Stimulated activated CD8-positive, alpha-beta memory T cell treated with anti-CD3 and anti-CD28 coated beads, Interleukin-12 subunit alpha, Interleukin-12 subunit beta, amount 100 ng/mL, for 4 hours (primary cell): ENCODE measurements around the gene TMEM234.

ENCODE experiments used
- DNase-seq: peaks from one replicate; pipeline ENCODE4 v3.0.0-alpha.2; 2020; ENCODE audit warnings: low read depth

TMEM234 gene

GRCh38 chr1:32172621-32173245, 49.4 kb downstream of the TMEM234 start:
- no peak for DNase-seq

GRCh38 chr1:32170991-32171390, 51.2 kb downstream of the TMEM234 start:
- DNase-seq, result no peak
